HepG2 (cell line): ENCODE data around the gene GINM1. TPM values are rescaled to one million over a fixed set of nuclear protein-coding genes. Genes with fewer than 3 reads are reported as not detected.

Source experiments
- ARNTL ChIP-seq: sonication (generic); formaldehyde crosslinking; IDR thresholded peaks from 2 replicates; pipeline ENCODE4 v1.4.0; 2020; ENCODE audit warnings: mild to moderate bottlenecking, missing genetic modification reagents
- CBX5 ChIP-seq: sonication (generic); formaldehyde crosslinking; IDR thresholded peaks from 2 replicates; pipeline ENCODE4 v1.4.0; 2020; ENCODE audit warnings: missing genetic modification reagents, borderline replicate concordance
- CC2D1A ChIP-seq: sonication (generic); formaldehyde crosslinking; IDR thresholded peaks from 2 replicates; pipeline ENCODE4 v1.8.1; 2023; ENCODE audit warnings: mild to moderate bottlenecking, missing genetic modification reagents
- CHCHD3 ChIP-seq: sonication (generic); formaldehyde crosslinking; IDR thresholded peaks from 2 replicates; pipeline ENCODE4 v1.8.0; 2022; ENCODE audit warnings: mild to moderate bottlenecking, missing genetic modification reagents, moderate library complexity
- CREM ChIP-seq, 2 experiments: sonication (generic) in 1 of 2; formaldehyde crosslinking in 1 of 2; IDR thresholded peaks; 2 replicates each; pipeline versions ENCODE4 v1.4.0 to v1.6.1; 2016 to 2020; ENCODE audit warnings: antibody characterized with exemption in 1 of 2, mild to moderate bottlenecking in 1 of 2, missing genetic modification reagents in 1 of 2
- EP300 ChIP-seq, 3 experiments: sonication (generic) in 1 of 3; formaldehyde crosslinking in 1 of 3; IDR thresholded peaks; 2 replicates each; pipeline versions ENCODE4 v1.5.1 to v1.6.1; 2011 to 2020; ENCODE audit warnings: low read depth in 2 of 3, low read length in 2 of 3, borderline replicate concordance in 1 of 3, improper control_type of control experiment in 1 of 3, mild to moderate bottlenecking in 1 of 3, missing genetic modification reagents in 1 of 3, moderate library complexity in 1 of 3
- FOXC1 ChIP-seq: sonication (generic); formaldehyde crosslinking; IDR thresholded peaks from 2 replicates; pipeline ENCODE4 v1.8.0; 2022; ENCODE audit warnings: mild to moderate bottlenecking, missing genetic modification reagents, borderline replicate concordance
- FOXK1 ChIP-seq: sonication (generic); formaldehyde crosslinking; IDR thresholded peaks from 2 replicates; pipeline ENCODE4 v1.4.0; 2020; ENCODE audit warnings: low read depth, missing genetic modification reagents, borderline replicate concordance
- HMGXB4 ChIP-seq, 2 experiments: sonication (generic) in 1 of 2; formaldehyde crosslinking in 1 of 2; IDR thresholded peaks; 2 replicates each; pipeline versions ENCODE4 v1.4.0 to v1.6.1; 2018 to 2020; ENCODE audit warnings: missing genetic modification reagents in 2 of 2, borderline replicate concordance in 1 of 2, low read depth in 1 of 2, mild to moderate bottlenecking in 1 of 2, missing biosample characterization in 1 of 2
- KDM2A ChIP-seq: sonication (generic); formaldehyde crosslinking; IDR thresholded peaks from 2 replicates; pipeline ENCODE4 v1.4.0; 2020; ENCODE audit warnings: low read depth, missing genetic modification reagents, borderline replicate concordance
- MEIS1 ChIP-seq: sonication (generic); formaldehyde crosslinking; IDR thresholded peaks from 2 replicates; pipeline ENCODE4 v1.9.0; 2021; ENCODE audit warnings: mild to moderate bottlenecking, missing genetic modification reagents, moderate library complexity, borderline replicate concordance
- MYNN ChIP-seq: sonication (generic); formaldehyde crosslinking; IDR thresholded peaks from 2 replicates; pipeline ENCODE4 v1.4.0; 2020; ENCODE audit warnings: mild to moderate bottlenecking, low read depth, missing genetic modification reagents
- PPARG ChIP-seq: conservative IDR thresholded peaks from 2 replicates; pipeline ENCODE4 v1.6.1; 2016; ENCODE audit warnings: missing biosample characterization, missing genetic modification reagents
- SRSF1 ChIP-seq: fragments of 200-400 bp; formaldehyde crosslinking; optimal IDR thresholded peaks from 2 replicates; pipeline ENCODE3; 2017; ENCODE audit warnings: mild to moderate bottlenecking, low read depth, low read length, moderate library complexity
- ZNF136 ChIP-seq: sonication (generic); formaldehyde crosslinking; IDR thresholded peaks from 2 replicates; pipeline ENCODE4 v1.8.1; 2022; ENCODE audit warnings: low read depth, mild to moderate bottlenecking, moderate library complexity, missing genetic modification reagents
- ZNF362 ChIP-seq: sonication (generic); formaldehyde crosslinking; IDR thresholded peaks from 2 replicates; pipeline ENCODE4 v1.4.0; 2020; ENCODE audit warnings: missing genetic modification reagents, mild to moderate bottlenecking, borderline replicate concordance
- ZNF558 ChIP-seq: sonication (generic); formaldehyde crosslinking; IDR thresholded peaks from 2 replicates; pipeline ENCODE4 v1.9.0; 2022; ENCODE audit warnings: mild to moderate bottlenecking, missing genetic modification reagents, borderline replicate concordance
- ZNF776 ChIP-seq: sonication (generic); formaldehyde crosslinking; IDR thresholded peaks from 2 replicates; pipeline ENCODE4 v1.4.0; 2020; ENCODE audit warnings: mild to moderate bottlenecking, missing genetic modification reagents
- ZSCAN9 ChIP-seq: IDR thresholded peaks from 2 replicates; pipeline ENCODE4 v1.6.1; 2016; ENCODE audit warnings: borderline replicate concordance
- polyA plus RNA-seq, 8 experiments: library from polyadenylated mRNA; depleted of rRNA in 3 of 8; stranded (reverse) in 7 of 8; unstranded in 1 of 8; fragments of >200 nt; fragmentation: Illumina TruSeq in 4 of 8; extraction: Trizol in 4 of 8; gene quantifications; 2 replicates each; pipeline versions ENCODE4 v1.2.1 to v1.2.3, GENCODE V29; 2011 to 2016; ENCODE audit warnings: low read depth in 4 of 8, missing spikeins in 1 of 8, mixed read lengths in 1 of 8; ENCODE audit not compliant: insufficient read depth in 1 of 8
- total RNA-seq, 5 experiments: library from RNA; depleted of rRNA; stranded (reverse); fragments of >200 nt; fragmentation: Illumina TruSeq; extraction: Trizol; gene quantifications; 2 replicates each; pipeline ENCODE4 v1.2.3, GENCODE V29; 2016; ENCODE audit warnings: low read depth in 1 of 5
- TF ChIP-seq, protein P1 (sequence below): sonication (generic); formaldehyde crosslinking; IDR thresholded peaks from 2 replicates; pipeline ENCODE4 v1.5.0; 2020; ENCODE audit warnings: missing genetic modification reagents, mild to moderate bottlenecking, borderline replicate concordance
- TF ChIP-seq, protein P2 (sequence below): sonication (generic); formaldehyde crosslinking; IDR thresholded peaks from 2 replicates; pipeline ENCODE4 v1.4.0; 2020; ENCODE audit warnings: missing genetic modification reagents

The GINM1 gene
- total and polyA plus RNA-seq, 2 of the 13 experiments (the other 11 are each of a cell fraction or from before 2014, with no cell fraction given), result 19.4 to 27.5 TPM

- TF ChIP-seq ZNF362, result peak; percentile 41; the same call in 1 of the 2 replicates
- peak; percentile 97 to 98 for TF ChIP-seq HMGXB4 (CRISPR knock-in tag; IDR thresholded peaks at IDR 0.05; ENCODE audit: borderline replicate concordance in 1 of 2, low read depth in 1 of 2)
- TF ChIP-seq CHCHD3 (CRISPR knock-in tag), result no peak
- peak; percentile 95 for TF ChIP-seq ZNF136
- TF ChIP-seq, protein P1, sequence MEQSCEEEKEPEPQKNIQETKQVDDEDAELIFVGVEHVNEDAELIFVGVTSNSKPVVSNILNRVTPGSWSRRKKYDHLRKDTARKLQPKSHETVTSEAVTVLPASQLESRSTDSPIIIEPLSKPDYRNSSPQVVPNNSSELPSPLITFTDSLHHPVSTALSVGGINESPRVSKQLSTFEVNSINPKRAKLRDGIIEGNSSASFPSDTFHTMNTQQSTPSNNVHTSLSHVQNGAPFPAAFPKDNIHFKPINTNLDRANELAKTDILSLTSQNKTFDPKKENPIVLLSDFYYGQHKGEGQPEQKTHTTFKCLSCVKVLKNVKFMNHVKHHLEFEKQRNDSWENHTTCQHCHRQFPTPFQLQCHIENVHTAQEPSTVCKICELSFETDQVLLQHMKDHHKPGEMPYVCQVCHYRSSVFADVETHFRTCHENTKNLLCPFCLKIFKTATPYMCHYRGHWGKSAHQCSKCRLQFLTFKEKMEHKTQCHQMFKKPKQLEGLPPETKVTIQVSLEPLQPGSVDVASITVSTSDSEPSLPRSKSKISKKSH (CRISPR knock-in tag), result peak; percentile 91
- TF ChIP-seq EP300 (IDR thresholded peaks at IDR 0.05; ENCODE audit: low read depth in 2 of 2, low read length in 2 of 2), result peak; percentile 56 to 71; a peak in 2 of 4 replicates
- no peak; the same call in 1 of the 2 replicates for TF ChIP-seq EP300 (CRISPR knock-in tag; IDR thresholded peaks at IDR 0.05; ENCODE audit: borderline replicate concordance)
- no peak; the same call in 1 of the 2 replicates for TF ChIP-seq ZNF776 (CRISPR knock-in tag)
- peak; percentile 93 for TF ChIP-seq MEIS1
- TF ChIP-seq CREM (IDR thresholded peaks at IDR 0.05), result peak; percentile 99
- peak; percentile 99 for TF ChIP-seq CREM (CRISPR knock-in tag; IDR thresholded peaks at IDR 0.05)
- TF ChIP-seq, protein P2, sequence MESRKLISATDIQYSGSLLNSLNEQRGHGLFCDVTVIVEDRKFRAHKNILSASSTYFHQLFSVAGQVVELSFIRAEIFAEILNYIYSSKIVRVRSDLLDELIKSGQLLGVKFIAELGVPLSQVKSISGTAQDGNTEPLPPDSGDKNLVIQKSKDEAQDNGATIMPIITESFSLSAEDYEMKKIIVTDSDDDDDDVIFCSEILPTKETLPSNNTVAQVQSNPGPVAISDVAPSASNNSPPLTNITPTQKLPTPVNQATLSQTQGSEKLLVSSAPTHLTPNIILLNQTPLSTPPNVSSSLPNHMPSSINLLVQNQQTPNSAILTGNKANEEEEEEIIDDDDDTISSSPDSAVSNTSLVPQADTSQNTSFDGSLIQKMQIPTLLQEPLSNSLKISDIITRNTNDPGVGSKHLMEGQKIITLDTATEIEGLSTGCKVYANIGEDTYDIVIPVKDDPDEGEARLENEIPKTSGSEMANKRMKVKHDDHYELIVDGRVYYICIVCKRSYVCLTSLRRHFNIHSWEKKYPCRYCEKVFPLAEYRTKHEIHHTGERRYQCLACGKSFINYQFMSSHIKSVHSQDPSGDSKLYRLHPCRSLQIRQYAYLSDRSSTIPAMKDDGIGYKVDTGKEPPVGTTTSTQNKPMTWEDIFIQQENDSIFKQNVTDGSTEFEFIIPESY (CRISPR knock-in tag), result peak; percentile 46; the same call in 1 of the 2 replicates
- TF ChIP-seq CBX5 (CRISPR knock-in tag), result peak; percentile 88; the same call in 1 of the 2 replicates
- peak; percentile 94 for TF ChIP-seq KDM2A (CRISPR knock-in tag)
- TF ChIP-seq ARNTL (CRISPR knock-in tag), result peak; percentile 62
- TF ChIP-seq PPARG (CRISPR knock-in tag), result no peak
- TF ChIP-seq SRSF1, result peak; percentile 73
- TF ChIP-seq ZSCAN9 (CRISPR knock-in tag), result peak; percentile 91
- peak; percentile 99 for TF ChIP-seq FOXK1
- TF ChIP-seq FOXC1 (CRISPR knock-in tag), result no peak
- no peak for TF ChIP-seq CC2D1A (CRISPR knock-in tag)
- TF ChIP-seq ZNF558 (CRISPR knock-in tag), result no peak; the same call in 1 of the 2 replicates
- TF ChIP-seq MYNN (CRISPR knock-in tag), result no peak; the same call in 1 of the 2 replicates
Observed at GRCh38 chr6:149545754-149546471, 20.3 kb upstream of the GINM1 start, which contains the start of gene PPIL4 (continued).
